Hematopoietic multipotent progenitor cell treated with erythropoietin and hydrocortisone succinate and interleukin-3 and kit ligand, for 17 days (in vitro differentiated cells): Measurements from ENCODE around the gene SESTD1.
A peak's percentile ranks its signal among the peaks of the same experiment; 100 is the strongest.
"Not testable (repeated sequence)": the region's sequence is repeated elsewhere in the genome, so short reads cannot be mapped to it uniquely, and the experiment has no call there.

ENCODE experiments used
- DNase-seq: peaks from one replicate; pipeline ENCODE4 v3.0.0-alpha.2; 2015; ENCODE audit warnings: low spot score

Gene SESTD1

GRCh38 chr2:179237209-179237946 is 27.3 kb downstream of the SESTD1 start:
- no peak for DNase-seq

GRCh38 chr2:179235463-179236108 is 29.0 kb downstream of the SESTD1 start:
- DNase-seq: no peak

GRCh38 chr2:179234658-179235240 is 29.9 kb downstream of the SESTD1 start:
- no peak for DNase-seq

GRCh38 chr2:179233626-179234430 is 30.8 kb downstream of the SESTD1 start:
- peak; percentile 1 for DNase-seq

GRCh38 chr2:179233083-179233490 is 31.5 kb downstream of the SESTD1 start:
- DNase-seq: no peak

GRCh38 chr2:179226961-179227259 is 37.7 kb downstream of the SESTD1 start:
- DNase-seq: peak; percentile 2

GRCh38 chr2:179226203-179226960 is 38.2 kb downstream of the SESTD1 start:
- DNase-seq: peak; percentile 3

GRCh38 chr2:179224361-179224760 is 40.3 kb downstream of the SESTD1 start:
- DNase-seq: no peak

- peak; percentile 1 for DNase-seq
Measured at GRCh38 chr2:179222076-179222475, 42.6 kb downstream of the SESTD1 start.

- peak; percentile 15 for DNase-seq
Measured at GRCh38 chr2:179218848-179219594, 45.6 kb downstream of the SESTD1 start.

GRCh38 chr2:179214671-179215070 is 50.0 kb downstream of the SESTD1 start:
- DNase-seq: not testable (repeated sequence)

GRCh38 chr2:179211355-179211754 is 53.3 kb downstream of the SESTD1 start:
- no peak for DNase-seq

- DNase-seq: not testable (repeated sequence)
Measured at GRCh38 chr2:179208277-179208676, 56.4 kb downstream of the SESTD1 start.

GRCh38 chr2:179207047-179207446 is 57.6 kb downstream of the SESTD1 start:
- no peak for DNase-seq

GRCh38 chr2:179201869-179202268 is 62.8 kb downstream of the SESTD1 start:
- DNase-seq: no peak

- not testable (repeated sequence) for DNase-seq
Measured at GRCh38 chr2:179195926-179196590, 68.6 kb downstream of the SESTD1 start.

- peak; percentile 2 for DNase-seq
Measured at GRCh38 chr2:179195141-179195540, 69.5 kb downstream of the SESTD1 start.

- peak; percentile 2 for DNase-seq
Measured at GRCh38 chr2:179193759-179194394, 70.8 kb downstream of the SESTD1 start.

GRCh38 chr2:179191110-179191509 is 73.5 kb downstream of the SESTD1 start:
- DNase-seq: peak; percentile 1

GRCh38 chr2:179186126-179186525 is 78.5 kb downstream of the SESTD1 start:
- DNase-seq: peak; percentile 3
